Right cardiac atrium (tissue), 5 donors: ENCODE results near the gene GNL1. TPM values are rescaled to one million over a fixed set of nuclear protein-coding genes. Genes with fewer than 3 reads are reported as not detected.
"Not testable (repeated sequence)": the region's sequence is repeated elsewhere in the genome, so short reads cannot be mapped to it uniquely, and the experiment has no call there.

Experiments
- ATAC-seq, 2 donors: fragments of 200-7000 bp; cut with Tn5 transposase; one replicate each; pipeline versions ENCODE4 v1.8.0 to v1.9.1; 2020; ENCODE audit warnings: moderate library complexity in 2 of 2, mild to moderate bottlenecking in 1 of 2
- DNase-seq, 3 donors: peaks; one replicate each; pipeline ENCODE4 v3.0.0-alpha.2; 2020
- H3K27ac ChIP-seq: one replicate; pipeline ENCODE4 v1.5.1; 2013; ENCODE audit warnings: mild to moderate bottlenecking, low read length, control low read depth, moderate library complexity
- H3K27me3 ChIP-seq: one replicate; pipeline ENCODE4 v1.6.1; 2013; ENCODE audit not compliant: control insufficient read depth, insufficient read depth
- H3K4me1 ChIP-seq: one replicate; pipeline ENCODE4 v1.6.1; 2013; ENCODE audit warnings: low read length; ENCODE audit not compliant: control insufficient read depth, insufficient read depth
- H3K4me3 ChIP-seq: one replicate; pipeline ENCODE4 v1.5.1; 2013; ENCODE audit warnings: low read length, control low read depth
- H3K9me3 ChIP-seq: one replicate; pipeline ENCODE4 v1.6.1; 2013; ENCODE audit warnings: low read length; ENCODE audit not compliant: control insufficient read depth
- WGBS: extraction: QIAGEN DNeasy Blood & Tissue Kit; methylation state at CpG from one replicate; pipeline ENCODE4 v1.1.7; 2013; 5-methylcytosine and 5-hydroxymethylcytosine counted together
- intact Hi-C, 4 donors: fragments of 100-400 bp; cut with DNase I; formaldehyde crosslinking; loops; one replicate each; pipeline versions ENCODE4 v1.11.0 to v1.14.0; 2022 to 2023
- long read RNA-seq, 4 donors: library from polyadenylated mRNA; unstranded; transcript quantifications; one replicate each; pipeline ENCODE4 v2.0.0, GENCODE V29; 2020 to 2021
- polyA plus RNA-seq: library from polyadenylated mRNA; stranded (reverse); fragments of 200-250 nt; gene quantifications from one replicate; pipeline ENCODE4 v1.2.3, GENCODE V29; 2013
- total RNA-seq, 4 donors: library from RNA; stranded (reverse); fragmentation: NEBNext Ultra II Directional; extraction: Animal tissue kit (Norgen Biotek cat#: 25700); gene quantifications; one replicate each; pipeline ENCODE4 v1.2.1, GENCODE V29; 2021
- donor health status: healthy with polysubstance abuse.
- donor health status: DM: no; HTN: yes; CAD: no.
- donor health status: DM: no; HTN: no; CAD: no.
- donor health status: DM: no; HTN: yes; CAD: no; lungs with severe emphysema.
- donor health status: DM: yes; HTN: yes; CAD: no.

The GNL1 gene
- total RNA-seq (10 to 100 TPM; 22.7 to 33.7 (median 24.8) TPM), polyA plus RNA-seq (24.2 TPM)
- long read RNA-seq, donor 1, full-length matches to known transcripts, result 23 of 41 reads
- long read RNA-seq, donor 1, partial matches to known transcripts, result 16 of 41 reads
- long read RNA-seq, donor 1, other reads (novel, unspliced or antisense), result 2 of 41 reads
- long read RNA-seq, donor 2, full-length matches to known transcripts, result 21 of 26 reads
- long read RNA-seq, donor 2, partial matches to known transcripts, result 4 of 26 reads
- long read RNA-seq, donor 2, other reads (novel, unspliced or antisense), result 1 of 26 reads
- long read RNA-seq, donor 3, full-length matches to known transcripts, result 52 of 115 reads
- long read RNA-seq, donor 3, partial matches to known transcripts, result 41 of 115 reads
- long read RNA-seq, donor 3, other reads (novel, unspliced or antisense), result 22 of 115 reads
- long read RNA-seq, donor 4, full-length matches to known transcripts, result 12 of 26 reads
- long read RNA-seq, donor 4, partial matches to known transcripts, result 7 of 26 reads
- long read RNA-seq, donor 4, other reads (novel, unspliced or antisense), result 7 of 26 reads

- DNase-seq (peak; percentile 93 to 97 (median 97)), ATAC-seq (peak; percentile 85 to 86)
- intact Hi-C loops, result no loop called here
- Histone ChIP-seq H3K27ac (peak within 1 kb of the TSS; percentile 72), H3K4me3 (peak within 1 kb of the TSS; percentile 62), H3K4me1 (no peaks in the 10 kb centered on the region), H3K9me3 (no peaks in the 10 kb centered on the region), H3K27me3 (no peaks in the 10 kb centered on the region)
- under 1% methylated on average over 71 of the region's 71 CpGs for WGBS
Measured at GRCh38 chr6:30556066-30556905, at the start of gene GNL1. Gene GNL1 (minus strand): TSS chr6:30556489. CDS start chr6:30556203, 286 bp downstream.

- ATAC-seq (no peak), DNase-seq (no peak)
- Histone ChIP-seq H3K27me3 (no peaks in the 10 kb centered on the region), H3K4me1 (no peaks in the 10 kb centered on the region), H3K4me3 (no peak overlapping the region), H3K9me3 (no peaks in the 10 kb centered on the region), H3K27ac (no peak overlapping the region)
- intact Hi-C loops, result loop anchor here in 1 of 4 donors (5.0 to 10.0 kb wide), 2 partner anchors 62 to 119 kb away; partner anchors contain the start of gene HLA-E
- WGBS, result 93% methylated on average over 13 of the region's 13 CpGs
Measured at GRCh38 chr6:30603961-30604360, 47.7 kb upstream of the GNL1 start.

- peak; percentile 9 to 10 for ATAC-seq
- intact Hi-C loops, result loop anchor here in 1 of 4 donors (5.0 to 10.0 kb wide), 2 partner anchors 60 to 117 kb away; partner anchors contain the start of gene HLA-E
Measured at GRCh38 chr6:30601815-30602641, 45.7 kb upstream of the GNL1 start.

GRCh38 chr6:30601436-30601814 lies 45.1 kb upstream of the GNL1 start:
- Histone ChIP-seq H3K9me3 (no peaks in the 10 kb centered on the region), H3K4me3 (no peak overlapping the region), H3K27ac (no peak overlapping the region), H3K4me1 (no peaks in the 10 kb centered on the region), H3K27me3 (no peaks in the 10 kb centered on the region)
- WGBS, result 70% methylated on average over 6 of the region's 6 CpGs
- intact Hi-C loops, result loop anchor here in 1 of 4 donors (5.0 to 10.0 kb wide), 2 partner anchors 59 to 117 kb away; partner anchors contain the start of gene HLA-E
- DNase-seq, result no peak
- ATAC-seq, result no peak

More at GRCh38 chr6:30601815-30602641, 45.7 kb upstream of the GNL1 start:
- 94% methylated on average over 39 of the region's 39 CpGs for WGBS
- H3K9me3 ChIP-seq, result no peaks in the 10 kb centered on the region
- no peaks in the 10 kb centered on the region for H3K4me1 ChIP-seq
- no peak overlapping the region for H3K27ac ChIP-seq
- peak in 1 of 3 donors; percentile 63 for DNase-seq
- H3K27me3 ChIP-seq, result no peaks in the 10 kb centered on the region
- H3K4me3 ChIP-seq, result no peak overlapping the region

GRCh38 chr6:30600451-30600961 lies 44.2 kb upstream of the GNL1 start:
- DNase-seq (peak in 2 of 3 donors; percentile 50 to 76), ATAC-seq (peak in 1 of 2 donors; percentile 6)
- Histone ChIP-seq H3K27ac (no peak overlapping the region), H3K4me1 (no peaks in the 10 kb centered on the region), H3K4me3 (no peak overlapping the region), H3K27me3 (no peaks in the 10 kb centered on the region), H3K9me3 (no peaks in the 10 kb centered on the region)
- WGBS, result 65% methylated on average over 10 of the region's 10 CpGs
- intact Hi-C loops, result loop anchor here in 1 of 4 donors (5.0 to 10.0 kb wide), 2 partner anchors 58 to 116 kb away; partner anchors contain the start of gene HLA-E

- Histone ChIP-seq H3K4me1 (no peaks in the 10 kb centered on the region), H3K9me3 (no peaks in the 10 kb centered on the region), H3K4me3 (no peak overlapping the region), H3K27me3 (no peaks in the 10 kb centered on the region), H3K27ac (no peak overlapping the region)
- intact Hi-C loops, result loop anchor here in 2 of 4 donors (5.0 to 10.0 kb wide), 3 partner anchors 55 to 115 kb away; partner anchors contain the start of gene HLA-E (in 1 of the 2)
- WGBS, result 61% methylated on average over 13 of the region's 13 CpGs
- DNase-seq (no peak), ATAC-seq (peak in 1 of 2 donors; percentile 44)
Measured at GRCh38 chr6:30599625-30600324, 43.5 kb upstream of the GNL1 start.

- DNase-seq (no peak), ATAC-seq (peak in 1 of 2 donors; percentile 7)
- Histone ChIP-seq H3K4me3 (no peak overlapping the region), H3K27me3 (no peaks in the 10 kb centered on the region), H3K27ac (no peak overlapping the region), H3K9me3 (no peaks in the 10 kb centered on the region), H3K4me1 (no peaks in the 10 kb centered on the region)
- WGBS, result 74% methylated on average over 12 of the region's 12 CpGs
- intact Hi-C loops, result loop anchor here in 1 of 4 donors (10.0 kb wide), 1 partner anchor 54 kb away; no protein-coding TSS in a partner anchor
Measured at GRCh38 chr6:30598912-30599624, 42.8 kb upstream of the GNL1 start.

- H3K4me3 ChIP-seq, H3K27me3 ChIP-seq, H3K4me1 ChIP-seq, H3K27ac ChIP-seq, H3K9me3 ChIP-seq: not testable (repeated sequence)
- WGBS, result 76% methylated on average over 15 of the region's 15 CpGs
- DNase-seq (peak; percentile 62 to 86 (median 73)), ATAC-seq (peak; percentile 69 to 70)
- intact Hi-C loops, result loop anchor here in 1 of 4 donors (10.0 kb wide), 1 partner anchor 53 kb away; no protein-coding TSS in a partner anchor
Measured at GRCh38 chr6:30597315-30598144, 41.2 kb upstream of the GNL1 start.
